ENCODE data around the gene MINDY4.

- TF ChIP-seq TCF12 (IDR thresholded peaks at IDR 0.05) (no peak), TCF12 (CRISPR knock-in tag; IDR thresholded peaks at IDR 0.05) (no peak), SNAPC2 (CRISPR knock-in tag; IDR thresholded peaks at IDR 0.05) (no peak), SYNCRIP (IDR thresholded peaks at IDR 0.05; ENCODE audit: insufficient read depth, low read depth, low read length) (no peak), TCF7 (IDR thresholded peaks at IDR 0.05; ENCODE audit: low read depth) (no peak), FOXA1 (IDR thresholded peaks at IDR 0.05) (no peak), FOXA1 (CRISPR knock-in tag; IDR thresholded peaks at IDR 0.05) (no peak)
- TF ChIP-seq, protein P1, sequence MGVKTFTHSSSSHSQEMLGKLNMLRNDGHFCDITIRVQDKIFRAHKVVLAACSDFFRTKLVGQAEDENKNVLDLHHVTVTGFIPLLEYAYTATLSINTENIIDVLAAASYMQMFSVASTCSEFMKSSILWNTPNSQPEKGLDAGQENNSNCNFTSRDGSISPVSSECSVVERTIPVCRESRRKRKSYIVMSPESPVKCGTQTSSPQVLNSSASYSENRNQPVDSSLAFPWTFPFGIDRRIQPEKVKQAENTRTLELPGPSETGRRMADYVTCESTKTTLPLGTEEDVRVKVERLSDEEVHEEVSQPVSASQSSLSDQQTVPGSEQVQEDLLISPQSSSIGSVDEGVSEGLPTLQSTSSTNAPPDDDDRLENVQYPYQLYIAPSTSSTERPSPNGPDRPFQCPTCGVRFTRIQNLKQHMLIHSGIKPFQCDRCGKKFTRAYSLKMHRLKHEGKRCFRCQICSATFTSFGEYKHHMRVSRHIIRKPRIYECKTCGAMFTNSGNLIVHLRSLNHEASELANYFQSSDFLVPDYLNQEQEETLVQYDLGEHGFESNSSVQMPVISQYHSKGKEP (CRISPR knock-in tag; IDR thresholded peaks at IDR 0.05): no peak
These were observed 45.6 kb downstream of the MINDY4 start for GRCh38 chr7:30816645-30817370.

All from HepG2 (cell line).